ENCODE measurements around the gene SLFN11. TPM values are rescaled to one million over a fixed set of nuclear protein-coding genes. Genes with fewer than 3 reads are reported as not detected.
"Not testable (repeated sequence)": the region's sequence is repeated elsewhere in the genome, so short reads cannot be mapped to it uniquely, and the experiment has no call there.

The SLFN11 gene
- polyA plus RNA-seq, 4 donors = 10.9 to 28.4 (median 15.5) TPM

DNA sequence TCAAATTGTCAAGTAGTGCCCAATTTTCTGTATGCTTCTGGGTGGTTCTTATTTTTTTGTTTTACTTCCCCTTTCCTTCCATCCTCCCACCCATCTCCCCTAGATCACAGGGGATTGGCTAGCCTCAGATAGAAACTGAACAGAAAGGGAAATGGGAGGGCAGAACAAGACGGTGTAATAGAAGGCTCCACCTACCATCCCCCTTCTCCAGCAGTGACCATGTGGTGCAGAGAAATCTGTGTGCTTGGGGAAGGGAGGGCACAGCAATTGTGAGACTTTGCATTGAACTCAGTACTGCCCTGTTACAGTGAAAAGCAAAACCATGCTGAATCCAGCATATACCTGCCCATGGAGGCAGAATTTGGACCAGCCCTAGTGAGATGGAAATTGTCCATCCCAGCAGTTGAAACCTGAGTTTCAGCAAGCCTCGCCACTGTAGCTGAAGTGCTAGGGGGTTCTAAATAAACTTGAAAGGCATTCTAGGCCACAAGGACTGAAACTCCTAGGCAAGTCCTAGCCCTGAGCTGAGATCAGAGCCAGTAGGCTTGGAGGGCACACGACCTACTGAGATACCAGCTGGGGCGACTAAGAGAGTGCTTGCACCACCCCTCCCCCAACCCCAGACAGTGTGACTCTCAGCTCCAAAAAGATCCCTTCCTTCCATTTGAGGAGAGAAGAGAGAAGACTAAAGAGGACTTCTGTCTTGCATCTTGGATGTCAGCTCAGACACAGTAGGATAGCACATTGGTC, 5.2 kb downstream of the SLFN11 start:
- DNase-seq (ENCODE audit: low read depth in 4 of 4, low spot score in 3 of 4) = no peak

GRCh38 chr17:35361027-35361426, 12.4 kb downstream of the SLFN11 start:
- DNase-seq (ENCODE audit: low read depth in 4 of 4, low spot score in 3 of 4) = no peak

GRCh38 chr17:35359398-35359797, 14.0 kb downstream of the SLFN11 start:
- DNase-seq (ENCODE audit: low read depth in 4 of 4, low spot score in 3 of 4) = no peak

GRCh38 chr17:35352284-35352683, 21.1 kb downstream of the SLFN11 start:
- no peak for DNase-seq (ENCODE audit: low read depth in 4 of 4, low spot score in 3 of 4)

DNA sequence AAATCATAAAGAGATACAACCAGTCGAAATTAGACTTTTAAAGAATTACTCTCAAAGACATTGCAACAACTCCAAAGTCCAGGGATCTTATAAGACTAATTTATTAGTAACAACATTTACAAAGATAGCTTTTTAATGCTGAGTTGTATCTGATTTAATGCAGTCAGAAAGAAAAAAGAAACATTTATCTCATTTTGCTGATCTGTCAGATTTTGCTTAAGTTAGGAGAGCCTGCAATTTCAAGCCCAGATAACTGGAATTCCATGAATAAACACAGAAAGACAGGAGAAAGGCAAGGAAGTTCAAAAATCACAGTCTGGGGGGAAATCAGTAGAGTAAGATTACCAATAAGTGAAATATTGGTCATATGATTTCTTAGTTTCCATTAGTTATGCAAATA, 22.9 kb downstream of the SLFN11 start:
- no peak for DNase-seq (ENCODE audit: low read depth in 4 of 4, low spot score in 3 of 4)

- peak; percentile 14 to 35 (median 20) for DNase-seq (ENCODE audit: low read depth in 4 of 4, low spot score in 3 of 4)
These were observed 27.3 kb downstream of the SLFN11 start for GRCh38 chr17:35345926-35346771.

GRCh38 chr17:35345445-35345925, 27.9 kb downstream of the SLFN11 start:
- peak in 1 of 4 donors; percentile 1 for DNase-seq (ENCODE audit: low read depth in 4 of 4, low spot score in 3 of 4)

DNA sequence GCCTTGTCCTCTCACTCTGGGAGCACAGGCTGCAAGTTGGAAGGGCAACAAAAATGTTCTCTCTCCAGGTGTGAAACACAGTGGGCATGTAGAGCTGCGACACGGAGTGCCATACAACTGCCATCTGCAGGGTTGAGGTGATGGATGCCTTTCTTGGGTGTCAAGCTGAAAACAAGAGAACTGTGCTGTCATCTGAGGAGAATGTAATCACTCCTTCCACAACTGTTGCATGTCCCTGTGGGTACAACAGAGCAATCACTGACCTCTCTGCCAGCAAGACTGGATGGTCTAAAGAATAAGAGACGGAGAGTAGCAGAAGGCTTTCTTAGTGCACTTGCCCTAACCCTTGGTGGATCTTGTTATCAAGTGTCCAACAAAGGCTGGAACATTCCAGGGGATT, 29.2 kb downstream of the SLFN11 start:
- no peak for DNase-seq (ENCODE audit: low read depth in 4 of 4, low spot score in 3 of 4)

GRCh38 chr17:35342276-35342675, 31.1 kb downstream of the SLFN11 start:
- DNase-seq (ENCODE audit: low read depth in 4 of 4, low spot score in 3 of 4) = no peak

- no peak for DNase-seq (ENCODE audit: low read depth in 4 of 4, low spot score in 3 of 4)
These were observed 31.9 kb downstream of the SLFN11 start for GRCh38 chr17:35341411-35341992.

GRCh38 chr17:35338230-35338629, 35.2 kb downstream of the SLFN11 start:
- no peak for DNase-seq (ENCODE audit: low read depth in 4 of 4, low spot score in 3 of 4)

GRCh38 chr17:35337364-35337763, 36.1 kb downstream of the SLFN11 start:
- no peak for DNase-seq (ENCODE audit: low read depth in 4 of 4, low spot score in 3 of 4)

DNA sequence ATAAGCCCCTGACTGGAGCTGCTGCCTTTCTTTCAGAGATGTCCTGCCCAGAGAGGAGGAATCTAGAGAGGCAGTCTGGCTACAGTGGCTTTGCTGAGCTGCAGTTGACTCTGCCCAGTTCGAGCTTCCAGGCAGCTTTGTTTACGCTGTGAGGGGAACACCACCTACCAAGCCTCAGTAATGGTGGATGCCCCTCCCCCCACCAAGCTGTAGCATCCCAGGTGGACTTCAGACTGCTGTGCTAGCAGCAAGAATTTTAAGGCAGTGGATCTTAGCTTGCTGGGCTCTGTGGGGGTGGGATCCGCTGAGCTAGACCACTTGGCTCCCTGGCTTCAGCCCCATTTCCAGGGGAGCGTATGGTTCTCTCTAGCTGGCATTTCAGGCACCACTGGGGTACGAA, 39.8 kb downstream of the SLFN11 start:
- not testable (repeated sequence) for DNase-seq (ENCODE audit: low read depth in 4 of 4, low spot score in 3 of 4)

- no peak for DNase-seq (ENCODE audit: low read depth in 4 of 4, low spot score in 3 of 4)
These were observed 50.7 kb downstream of the SLFN11 start for GRCh38 chr17:35322749-35323148.

- DNase-seq (ENCODE audit: low read depth in 4 of 4, low spot score in 3 of 4) = no peak
These were observed 57.5 kb downstream of the SLFN11 start for GRCh38 chr17:35315971-35316370.

DNA sequence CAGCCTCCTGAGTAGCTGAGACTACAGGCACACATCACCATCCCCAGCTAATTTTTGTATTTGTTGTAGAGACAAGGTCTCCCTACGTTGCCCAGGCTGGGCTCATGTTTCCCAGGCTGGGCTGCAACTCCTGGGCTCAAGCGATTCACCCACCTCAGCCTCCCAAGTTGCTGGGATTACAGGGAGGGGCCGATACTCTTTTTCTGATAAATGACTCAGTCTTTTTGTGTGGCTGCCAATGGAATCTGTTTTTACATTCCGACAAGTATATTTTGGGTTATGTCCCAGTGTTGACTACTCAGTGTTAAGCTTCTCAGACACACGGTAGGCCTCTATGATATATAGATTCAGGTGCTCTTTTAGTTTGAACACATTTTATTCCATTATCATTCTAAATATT, 58.1 kb downstream of the SLFN11 start:
- no peak for DNase-seq (ENCODE audit: low read depth in 4 of 4, low spot score in 3 of 4)

- no peak for DNase-seq (ENCODE audit: low read depth in 4 of 4, low spot score in 3 of 4)
These were observed 58.8 kb downstream of the SLFN11 start for GRCh38 chr17:35314415-35315216.

DNA sequence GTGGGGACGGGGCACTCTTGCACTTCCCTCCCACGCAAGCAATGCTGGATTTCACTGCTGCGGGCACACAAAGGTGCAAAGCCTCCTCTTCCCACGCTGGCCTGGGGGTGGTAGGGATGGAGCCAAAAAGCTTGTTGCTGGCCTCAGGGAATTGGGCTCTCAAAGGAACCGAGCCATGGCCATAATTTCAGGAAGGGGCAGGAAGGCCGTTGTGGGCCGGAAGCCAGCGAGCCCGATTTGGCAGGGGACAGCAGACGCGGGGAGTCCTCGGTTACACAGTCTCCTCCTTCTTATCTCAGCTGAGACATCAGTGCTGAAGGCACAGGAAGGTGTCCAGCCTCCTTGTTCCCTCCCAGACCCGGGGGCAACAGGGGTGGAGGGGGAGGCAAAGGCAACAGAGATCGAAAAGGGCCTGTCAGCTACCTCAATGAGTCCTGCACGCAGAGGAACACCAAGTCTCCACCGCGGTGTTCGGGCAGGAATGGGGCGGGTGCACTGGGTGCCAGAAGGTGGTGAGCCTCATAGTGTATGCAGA, 59.5 kb downstream of the SLFN11 start:
- no peak for DNase-seq (ENCODE audit: low read depth in 4 of 4, low spot score in 3 of 4)

GRCh38 chr17:35312790-35313711, 60.4 kb downstream of the SLFN11 start:
- peak in 3 of 4 donors; percentile 52 to 59 (median 53) for DNase-seq (ENCODE audit: low read depth in 4 of 4, low spot score in 3 of 4)
